HEK293 (cell line): ENCODE data around the gene C5AR2.
A peak's percentile ranks its signal among the peaks of the same experiment; 100 is the strongest.

Experiments
- CTCF ChIA-PET: fragments of 350-600 bp; formaldehyde crosslinking; extraction: SDS; loops from one replicate; lab custom pipeline; 2021; ENCODE audit warnings: antibody characterized with exemption; lab: Yijun Ruan, JAX
- POLR2A ChIA-PET: fragments of 300-600 bp; formaldehyde crosslinking; extraction: SDS; loops from one replicate; lab custom pipeline; 2020; ENCODE audit warnings: antibody characterized with exemption, inconsistent platforms; lab: Yijun Ruan, JAX
- H3K27ac ChIP-seq: fragments of 200-500 bp; sonication (Bioruptor generic); 2 replicates; pipeline ENCODE4 v1.5.1; 2014; ENCODE audit warnings: low read depth, low read length, control low read depth, inconsistent platforms; ENCODE audit errors: extremely low read depth
- H3K36me3 ChIP-seq, 2 experiments: fragments of 200-500 bp in 1 of 2; sonication (Bioruptor generic) in 1 of 2; 1 replicate in 1 of 2; 2 replicates in 1 of 2; pipeline ENCODE4 v1.5.1; 2014 to 2017; ENCODE audit warnings: inconsistent platforms in 2 of 2, low read length in 2 of 2; ENCODE audit not compliant: control insufficient read depth in 2 of 2, insufficient read depth in 1 of 2
- H3K4me1 ChIP-seq: fragments of 200-500 bp; sonication (Bioruptor generic); 2 replicates; pipeline ENCODE4 v1.5.1; 2014; ENCODE audit warnings: mild to moderate bottlenecking, low read length, inconsistent platforms; ENCODE audit not compliant: control insufficient read depth, insufficient read depth
- H3K4me3 ChIP-seq: 2 replicates; pipeline ENCODE4 v1.5.1; 2011; ENCODE audit warnings: low read depth, mild to moderate bottlenecking, control low read depth, low read length, moderate library complexity
- H3K9me3 ChIP-seq: fragments of 200-500 bp; sonication (Bioruptor generic); 2 replicates; pipeline ENCODE4 v1.5.1; 2014; ENCODE audit warnings: low read depth, low read length, inconsistent platforms; ENCODE audit not compliant: control insufficient read depth, insufficient read depth
- GLI4 ChIP-seq: fragments of 450-650 bp; formaldehyde crosslinking; IDR thresholded peaks from 2 replicates; pipeline ENCODE4 v1.5.1; 2016; ENCODE audit warnings: missing biosample characterization, missing genetic modification characterization
- SP3 ChIP-seq: fragments of 450-650 bp; formaldehyde crosslinking; IDR thresholded peaks from 2 replicates; pipeline ENCODE4 v1.5.1; 2016; ENCODE audit warnings: missing biosample characterization, missing genetic modification characterization
- ZFP37 ChIP-seq: fragments of 450-650 bp; formaldehyde crosslinking; IDR thresholded peaks from 2 replicates; pipeline ENCODE4 v1.5.1; 2016; ENCODE audit warnings: missing biosample characterization, missing genetic modification characterization
- ZNF654 ChIP-seq: fragments of 450-650 bp; formaldehyde crosslinking; IDR thresholded peaks from 2 replicates; pipeline ENCODE4 v1.5.1; 2016; ENCODE audit warnings: low read depth, missing biosample characterization, missing genetic modification characterization
- ZNF76 ChIP-seq: fragments of 450-650 bp; formaldehyde crosslinking; IDR thresholded peaks from 2 replicates; pipeline ENCODE4; 2016; ENCODE audit warnings: low read depth, missing biosample characterization, missing genetic modification characterization, borderline replicate concordance
- TF ChIP-seq, protein P1 (sequence below): fragments of 450-650 bp; formaldehyde crosslinking; IDR thresholded peaks from 2 replicates; pipeline ENCODE4 v1.5.1; 2016; ENCODE audit warnings: missing biosample characterization, missing genetic modification characterization
- TF ChIP-seq, protein P2 (sequence below): fragments of 450-650 bp; formaldehyde crosslinking; IDR thresholded peaks from 2 replicates; pipeline ENCODE4 v1.5.1; 2016; ENCODE audit warnings: missing biosample characterization, missing genetic modification characterization
- TF ChIP-seq, protein P3 (sequence below): fragments of 450-650 bp; formaldehyde crosslinking; IDR thresholded peaks from 2 replicates; pipeline ENCODE4 v1.5.1; 2016; ENCODE audit warnings: missing biosample characterization, missing genetic modification characterization
- TF ChIP-seq, protein P4 (sequence below): fragments of 450-650 bp; formaldehyde crosslinking; IDR thresholded peaks from 2 replicates; pipeline ENCODE4 v1.5.1; 2017; ENCODE audit warnings: missing biosample characterization, missing genetic modification characterization

Gene C5AR2

DNA sequence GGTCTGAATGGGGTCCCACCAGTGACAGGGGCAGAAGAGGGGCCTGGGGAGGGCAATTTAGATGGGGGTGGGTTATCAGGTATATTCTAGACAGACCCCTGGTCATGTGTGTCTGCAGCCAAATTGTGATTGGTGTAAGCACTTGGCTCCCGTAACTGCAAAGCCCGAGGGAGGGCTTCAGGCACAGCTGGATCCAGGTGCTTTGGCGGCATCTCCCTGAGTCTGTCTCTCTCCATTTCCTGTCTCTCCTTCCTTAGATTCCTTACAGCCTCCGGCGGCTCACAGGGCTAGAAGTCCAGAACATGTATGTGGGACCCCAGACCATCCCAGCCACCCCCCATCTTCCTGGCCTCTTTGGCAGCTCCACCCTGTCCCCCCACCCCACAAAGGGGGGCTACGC, 48.6 kb downstream of the C5AR2 start (continued):
- TF ChIP-seq, protein P1, sequence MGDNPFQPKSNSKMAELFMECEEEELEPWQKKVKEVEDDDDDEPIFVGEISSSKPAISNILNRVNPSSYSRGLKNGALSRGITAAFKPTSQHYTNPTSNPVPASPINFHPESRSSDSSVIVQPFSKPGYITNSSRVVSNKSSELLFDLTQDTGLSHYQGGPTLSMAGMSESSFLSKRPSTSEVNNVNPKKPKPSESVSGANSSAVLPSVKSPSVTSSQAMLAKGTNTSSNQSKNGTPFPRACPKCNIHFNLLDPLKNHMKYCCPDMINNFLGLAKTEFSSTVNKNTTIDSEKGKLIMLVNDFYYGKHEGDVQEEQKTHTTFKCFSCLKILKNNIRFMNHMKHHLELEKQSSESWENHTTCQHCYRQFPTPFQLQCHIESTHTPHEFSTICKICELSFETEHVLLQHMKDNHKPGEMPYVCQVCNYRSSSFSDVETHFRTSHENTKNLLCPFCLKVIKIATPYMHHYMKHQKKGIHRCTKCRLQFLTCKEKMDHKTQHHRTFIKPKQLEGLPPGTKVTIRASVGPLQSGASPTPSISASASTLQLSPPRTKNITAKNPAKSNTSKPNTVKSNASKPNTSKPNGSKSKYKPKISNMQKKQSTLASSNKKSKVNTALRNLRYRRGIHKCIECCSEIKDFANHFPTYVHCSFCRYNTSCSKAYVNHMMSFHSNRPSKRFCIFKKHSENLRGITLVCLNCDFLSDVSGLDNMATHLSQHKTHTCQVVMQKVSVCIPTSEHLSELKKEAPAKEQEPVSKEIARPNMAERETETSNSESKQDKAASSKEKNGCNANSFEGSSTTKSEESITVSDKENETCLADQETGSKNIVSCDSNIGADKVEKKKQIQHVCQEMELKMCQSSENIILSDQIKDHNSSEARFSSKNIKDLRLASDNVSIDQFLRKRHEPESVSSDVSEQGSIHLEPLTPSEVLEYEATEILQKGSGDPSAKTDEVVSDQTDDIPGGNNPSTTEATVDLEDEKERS, result peak; percentile 30; the same call in 1 of the 2 replicates

DNA sequence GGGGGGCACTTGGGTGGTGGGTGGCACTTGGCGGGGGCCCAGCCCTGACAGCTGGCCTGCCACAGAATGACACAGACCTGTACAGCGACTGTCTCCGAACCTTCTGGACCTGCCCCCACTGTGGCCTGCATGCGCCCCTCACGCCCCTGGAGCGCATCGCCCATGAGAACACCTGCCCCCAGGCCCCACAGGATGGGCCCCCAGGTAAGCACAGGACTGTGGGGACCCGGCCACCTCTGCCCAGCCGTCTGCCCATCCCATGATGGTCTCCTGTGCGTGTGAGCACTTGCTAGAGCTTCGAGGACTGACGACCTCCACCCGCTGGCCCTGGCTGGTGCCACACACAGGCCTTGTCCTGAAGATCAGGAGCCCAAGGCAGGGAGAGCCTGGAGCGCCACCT, 49.1 kb downstream of the C5AR2 start:
- H3K4me1 ChIP-seq, result no peaks in the 10 kb centered on the region; the same call in 1 of the 2 replicates
- TF ChIP-seq GLI4 (tag by site-specific recombination), result no peak
- TF ChIP-seq ZFP37, result no peak
- TF ChIP-seq, protein P2, sequence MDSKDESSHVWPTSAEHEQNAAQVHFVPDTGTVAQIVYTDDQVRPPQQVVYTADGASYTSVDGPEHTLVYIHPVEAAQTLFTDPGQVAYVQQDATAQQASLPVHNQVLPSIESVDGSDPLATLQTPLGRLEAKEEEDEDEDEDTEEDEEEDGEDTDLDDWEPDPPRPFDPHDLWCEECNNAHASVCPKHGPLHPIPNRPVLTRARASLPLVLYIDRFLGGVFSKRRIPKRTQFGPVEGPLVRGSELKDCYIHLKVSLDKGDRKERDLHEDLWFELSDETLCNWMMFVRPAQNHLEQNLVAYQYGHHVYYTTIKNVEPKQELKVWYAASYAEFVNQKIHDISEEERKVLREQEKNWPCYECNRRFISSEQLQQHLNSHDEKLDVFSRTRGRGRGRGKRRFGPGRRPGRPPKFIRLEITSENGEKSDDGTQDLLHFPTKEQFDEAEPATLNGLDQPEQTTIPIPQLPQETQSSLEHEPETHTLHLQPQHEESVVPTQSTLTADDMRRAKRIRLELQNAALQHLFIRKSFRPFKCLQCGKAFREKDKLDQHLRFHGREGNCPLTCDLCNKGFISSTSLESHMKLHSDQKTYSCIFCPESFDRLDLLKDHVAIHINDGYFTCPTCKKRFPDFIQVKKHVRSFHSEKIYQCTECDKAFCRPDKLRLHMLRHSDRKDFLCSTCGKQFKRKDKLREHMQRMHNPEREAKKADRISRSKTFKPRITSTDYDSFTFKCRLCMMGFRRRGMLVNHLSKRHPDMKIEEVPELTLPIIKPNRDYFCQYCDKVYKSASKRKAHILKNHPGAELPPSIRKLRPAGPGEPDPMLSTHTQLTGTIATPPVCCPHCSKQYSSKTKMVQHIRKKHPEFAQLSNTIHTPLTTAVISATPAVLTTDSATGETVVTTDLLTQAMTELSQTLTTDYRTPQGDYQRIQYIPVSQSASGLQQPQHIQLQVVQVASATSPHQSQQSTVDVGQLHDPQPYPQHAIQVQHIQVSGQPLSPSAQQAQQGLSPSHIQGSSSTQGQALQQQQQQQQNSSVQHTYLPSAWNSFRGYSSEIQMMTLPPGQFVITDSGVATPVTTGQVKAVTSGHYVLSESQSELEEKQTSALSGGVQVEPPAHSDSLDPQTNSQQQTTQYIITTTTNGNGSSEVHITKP (tag by site-specific recombination), result no peak
- no peak for TF ChIP-seq SP3 (tag by site-specific recombination)
- no peak for TF ChIP-seq ZNF76 (tag by site-specific recombination)
- TF ChIP-seq, protein P3, sequence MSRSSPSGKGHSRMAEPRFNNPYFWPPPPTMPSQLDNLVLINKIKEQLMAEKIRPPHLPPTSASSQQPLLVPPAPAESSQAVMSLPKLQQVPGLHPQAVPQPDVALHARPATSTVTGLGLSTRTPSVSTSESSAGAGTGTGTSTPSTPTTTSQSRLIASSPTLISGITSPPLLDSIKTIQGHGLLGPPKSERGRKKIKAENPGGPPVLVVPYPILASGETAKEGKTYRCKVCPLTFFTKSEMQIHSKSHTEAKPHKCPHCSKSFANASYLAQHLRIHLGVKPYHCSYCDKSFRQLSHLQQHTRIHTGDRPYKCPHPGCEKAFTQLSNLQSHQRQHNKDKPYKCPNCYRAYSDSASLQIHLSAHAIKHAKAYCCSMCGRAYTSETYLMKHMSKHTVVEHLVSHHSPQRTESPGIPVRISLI, result no peak
- H3K36me3 ChIP-seq, result peaks cover 13 to 58% of the 10 kb centered on the region in 2 experiments
- ChIA-PET CTCF (interaction anchor here (2.1 kb wide), 1 partner anchor 10 kb away, joined by 13 read pairs; no protein-coding TSS in a partner anchor), POLR2A (interaction anchor here (1.2 kb wide), 1 partner anchor 32 kb away, joined by 3 read pairs; the partner anchor contains the start of gene DHX34)
- no peak overlapping the region for H3K4me3 ChIP-seq
- H3K9me3 ChIP-seq, result no peaks in the 10 kb centered on the region
- H3K27ac ChIP-seq, result no peak overlapping the region

DNA sequence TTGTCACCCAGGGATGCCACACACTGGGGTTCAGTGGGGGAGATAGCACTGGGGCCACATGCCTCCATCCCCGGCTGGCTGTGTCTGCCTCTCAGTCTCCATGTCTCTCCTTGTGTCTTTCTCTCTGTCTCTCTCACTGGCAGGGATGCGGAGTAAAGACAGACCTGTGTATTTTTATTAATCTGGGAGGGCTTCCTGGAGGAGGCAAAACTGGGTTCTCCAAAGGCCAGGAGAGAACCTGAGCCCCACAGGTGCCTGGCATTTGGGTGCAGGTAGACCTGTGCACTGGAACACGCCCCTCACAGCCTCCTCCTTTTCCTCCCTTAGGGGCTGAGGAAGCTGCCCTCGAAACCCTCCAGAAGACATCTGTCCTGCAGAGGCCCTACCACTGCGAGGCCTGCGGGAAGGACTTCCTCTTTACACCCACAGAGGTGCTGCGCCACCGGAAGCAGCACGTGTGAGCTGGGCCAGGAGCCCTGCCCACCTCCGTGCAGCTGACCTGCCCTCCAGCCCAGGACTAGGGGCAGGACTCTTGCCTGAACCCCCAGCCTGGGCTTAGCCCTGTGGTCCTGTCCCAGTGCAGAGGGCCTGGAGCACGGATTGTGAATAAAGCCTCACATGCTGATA, 49.8 kb downstream of the C5AR2 start:
- POLR2A ChIA-PET, result no interaction called here
- no peak overlapping the region for H3K27ac ChIP-seq
- no peaks in the 10 kb centered on the region for H3K9me3 ChIP-seq
- H3K4me3 ChIP-seq, result no peak overlapping the region
- no peaks in the 10 kb centered on the region; the same call in 1 of the 2 replicates for H3K4me1 ChIP-seq
- H3K36me3 ChIP-seq, result peaks cover 13 to 51% of the 10 kb centered on the region in 2 experiments
- CTCF ChIA-PET, result interaction anchor here (2.1 kb wide), 1 partner anchor 9 kb away, joined by 13 read pairs; no protein-coding TSS in a partner anchor
- TF ChIP-seq, protein P4, sequence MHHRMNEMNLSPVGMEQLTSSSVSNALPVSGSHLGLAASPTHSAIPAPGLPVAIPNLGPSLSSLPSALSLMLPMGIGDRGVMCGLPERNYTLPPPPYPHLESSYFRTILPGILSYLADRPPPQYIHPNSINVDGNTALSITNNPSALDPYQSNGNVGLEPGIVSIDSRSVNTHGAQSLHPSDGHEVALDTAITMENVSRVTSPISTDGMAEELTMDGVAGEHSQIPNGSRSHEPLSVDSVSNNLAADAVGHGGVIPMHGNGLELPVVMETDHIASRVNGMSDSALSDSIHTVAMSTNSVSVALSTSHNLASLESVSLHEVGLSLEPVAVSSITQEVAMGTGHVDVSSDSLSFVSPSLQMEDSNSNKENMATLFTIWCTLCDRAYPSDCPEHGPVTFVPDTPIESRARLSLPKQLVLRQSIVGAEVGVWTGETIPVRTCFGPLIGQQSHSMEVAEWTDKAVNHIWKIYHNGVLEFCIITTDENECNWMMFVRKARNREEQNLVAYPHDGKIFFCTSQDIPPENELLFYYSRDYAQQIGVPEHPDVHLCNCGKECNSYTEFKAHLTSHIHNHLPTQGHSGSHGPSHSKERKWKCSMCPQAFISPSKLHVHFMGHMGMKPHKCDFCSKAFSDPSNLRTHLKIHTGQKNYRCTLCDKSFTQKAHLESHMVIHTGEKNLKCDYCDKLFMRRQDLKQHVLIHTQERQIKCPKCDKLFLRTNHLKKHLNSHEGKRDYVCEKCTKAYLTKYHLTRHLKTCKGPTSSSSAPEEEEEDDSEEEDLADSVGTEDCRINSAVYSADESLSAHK (tag by site-specific recombination), result peak; percentile 16; the same call in 1 of the 2 replicates
- no peak for TF ChIP-seq ZNF654 (tag by site-specific recombination)
